SK-N-SH (cell line): ENCODE data around the gene HGS. TPM values are rescaled to one million over a fixed set of nuclear protein-coding genes. Genes with fewer than 3 reads are reported as not detected.

ENCODE experiments used
- CTCF ChIA-PET: fragments of 300-600, 350-600 bp; formaldehyde crosslinking; extraction: SDS; loops from one replicate; lab custom pipeline; 2021; lab: Yijun Ruan, JAX
- POLR2A ChIA-PET: fragments of 350-600 bp; sonication (Branson Sonifier 250); formaldehyde crosslinking; extraction: SDS; loops from one replicate; lab custom pipeline; 2020; ENCODE audit warnings: antibody characterized with exemption, inconsistent platforms; lab: Yijun Ruan, JAX
- DNase-seq: peaks from one replicate; pipeline ENCODE4 v3.0.0; 2012
- H2AFZ ChIP-seq: fragments of 200-600 bp; sonication (generic); 2 replicates; pipeline ENCODE4 v1.8.1; 2016; ENCODE audit warnings: antibody characterized with exemption, mild to moderate bottlenecking, low read depth
- H3F3A ChIP-seq: fragments of 200-600 bp; sonication (generic); replicated peaks from 2 replicates; pipeline ENCODE3; 2016; ENCODE audit warnings: antibody characterized with exemption, mild to moderate bottlenecking; ENCODE audit not compliant: insufficient read depth
- H3K27ac ChIP-seq, 2 experiments: fragments of 200-500 bp in 1 of 2; fragments of 200-600 bp in 1 of 2; sonication (Bioruptor generic) in 1 of 2; sonication (generic), shearing (Covaris generic) in 1 of 2; 2 replicates each; pipeline versions ENCODE4 v1.5.1 to v1.6.1; 2014 to 2016; ENCODE audit warnings: low read depth in 2 of 2, inconsistent platforms in 1 of 2, low read length in 1 of 2, mild to moderate bottlenecking in 1 of 2, mixed read lengths in 1 of 2
- H3K27me3 ChIP-seq: fragments of 200-600 bp; sonication (generic), shearing (Covaris generic); 2 replicates; pipeline ENCODE4 v1.6.1; 2016; ENCODE audit warnings: mixed run types; ENCODE audit not compliant: insufficient read depth
- H3K36me3 ChIP-seq, 2 experiments: fragments of 200-500 bp in 1 of 2; fragments of 200-600 bp in 1 of 2; sonication (Bioruptor generic) in 1 of 2; sonication (generic) in 1 of 2; replicated peaks in 1 of 2; 2 replicates each; pipeline versions ENCODE3 to v1.5.1; 2014 to 2016; ENCODE audit warnings: low read length in 1 of 2, mild to moderate bottlenecking in 1 of 2; ENCODE audit not compliant: insufficient read depth in 2 of 2, control insufficient read depth in 1 of 2
- H3K4me1 ChIP-seq, 2 experiments: fragments of 200-500 bp in 1 of 2; fragments of 200-600 bp in 1 of 2; sonication (Bioruptor generic) in 1 of 2; sonication (generic), shearing (Covaris generic) in 1 of 2; 2 replicates each; pipeline versions ENCODE4 v1.5.1 to v1.6.1; 2014 to 2016; ENCODE audit warnings: low read depth in 1 of 2, low read length in 1 of 2, mixed run types in 1 of 2; ENCODE audit not compliant: insufficient read depth in 2 of 2, control insufficient read depth in 1 of 2
- H3K4me2 ChIP-seq: fragments of 200-600 bp; sonication (generic), shearing (Covaris generic); 2 replicates; pipeline ENCODE4 v1.6.1; 2017; ENCODE audit warnings: mixed run types
- H3K4me3 ChIP-seq, 2 experiments: fragments of 200-500 bp in 1 of 2; fragments of 200-600 bp in 1 of 2; sonication (Bioruptor generic) in 1 of 2; sonication (generic), shearing (Covaris generic) in 1 of 2; 2 replicates each; pipeline versions ENCODE4 v1.5.1 to v1.8.1; 2014 to 2016; ENCODE audit warnings: low read depth in 2 of 2, inconsistent platforms in 1 of 2, low read length in 1 of 2, mild to moderate bottlenecking in 1 of 2, mixed read lengths in 1 of 2, moderate library complexity in 1 of 2
- H3K79me2 ChIP-seq: fragments of 200-600 bp; sonication (generic); 2 replicates; pipeline ENCODE4 v1.8.1; 2017; ENCODE audit warnings: mild to moderate bottlenecking; ENCODE audit not compliant: insufficient read depth
- H3K9ac ChIP-seq: fragments of 200-600 bp; sonication (generic); 2 replicates; pipeline ENCODE4 v1.6.1; 2017; ENCODE audit warnings: mixed run types
- H3K9me2 ChIP-seq: fragments of 200-600 bp; sonication (generic); 2 replicates; pipeline ENCODE4 v1.6.1; 2017; ENCODE audit warnings: mixed run types
- H3K9me3 ChIP-seq: fragments of 200-600 bp; sonication (generic); 2 replicates; pipeline ENCODE4 v1.6.1; 2017; ENCODE audit warnings: mixed run types, mild to moderate bottlenecking, moderate library complexity
- H4K20me1 ChIP-seq: fragments of 200-600 bp; sonication (generic); 2 replicates; pipeline ENCODE4 v1.6.1; 2017; ENCODE audit warnings: mild to moderate bottlenecking, mixed run types; ENCODE audit not compliant: insufficient read depth
- CTCF ChIP-seq: fragments of 200-600 bp; sonication (generic); IDR thresholded peaks from 2 replicates; pipeline ENCODE4 v1.6.1; 2017; ENCODE audit warnings: antibody characterized with exemption, mild to moderate bottlenecking, moderate library complexity
- ELF1 ChIP-seq: IDR thresholded peaks from 2 replicates; pipeline ENCODE4 v1.4.0; 2012
- EP300 ChIP-seq, 2 experiments: IDR thresholded peaks; 2 replicates each; pipeline versions ENCODE4 v1.4.0 to v1.6.1; 2012; ENCODE audit warnings: borderline replicate concordance in 1 of 2, low read depth in 1 of 2, low read length in 1 of 2
- FOXM1 ChIP-seq: IDR thresholded peaks from 2 replicates; pipeline ENCODE4 v1.4.0; 2012; ENCODE audit warnings: low read depth, mild to moderate bottlenecking
- GABPA ChIP-seq: IDR thresholded peaks from 2 replicates; pipeline ENCODE4 v1.4.0; 2012; ENCODE audit warnings: low read depth, mild to moderate bottlenecking
- GATA2 ChIP-seq: sonication (generic); formaldehyde crosslinking; IDR thresholded peaks from 2 replicates; pipeline ENCODE4 v1.5.0; 2020; ENCODE audit warnings: mild to moderate bottlenecking, missing genetic modification reagents
- IRF3 ChIP-seq: fragments of 150-350 bp; IDR thresholded peaks from 2 replicates; pipeline ENCODE4 v1.6.1; 2016; ENCODE audit warnings: mild to moderate bottlenecking, low read depth, low read length
- JUND ChIP-seq: IDR thresholded peaks from 2 replicates; pipeline ENCODE4 v1.4.0; 2012
- MXI1 ChIP-seq: IDR thresholded peaks from 2 replicates; pipeline ENCODE4 v1.6.1; 2012; ENCODE audit warnings: mild to moderate bottlenecking, low read depth, low read length, improper control_type of control experiment
- NFIC ChIP-seq: IDR thresholded peaks from 2 replicates; pipeline ENCODE4 v1.4.0; 2012; ENCODE audit warnings: borderline replicate concordance
- NRF1 ChIP-seq: IDR thresholded peaks from 2 replicates; pipeline ENCODE4 v1.6.1; 2012; ENCODE audit warnings: low read depth, mild to moderate bottlenecking, low read length
- POLR2AphosphoS5 ChIP-seq: IDR thresholded peaks from 2 replicates; pipeline ENCODE4 v1.6.1; 2012; ENCODE audit warnings: low read depth, low read length
- RAD21 ChIP-seq: IDR thresholded peaks from 2 replicates; pipeline ENCODE4 v1.6.1; 2012; ENCODE audit warnings: mild to moderate bottlenecking, low read length
- RCOR1 ChIP-seq: fragments of 150-350 bp; IDR thresholded peaks from 2 replicates; pipeline ENCODE4 v1.6.1; 2017; ENCODE audit warnings: antibody characterized with exemption, low read length
- RFX5 ChIP-seq: IDR thresholded peaks from 2 replicates; pipeline ENCODE4 v1.6.1; 2012; ENCODE audit warnings: mild to moderate bottlenecking, improper control_type of control experiment, low read length
- SIN3A ChIP-seq: IDR thresholded peaks from 2 replicates; pipeline ENCODE4 v1.6.1; 2012; ENCODE audit warnings: low read depth, mild to moderate bottlenecking, low read length, moderate library complexity, borderline replicate concordance
- TCF12 ChIP-seq: IDR thresholded peaks from 2 replicates; pipeline ENCODE4 v1.4.0; 2012
- TEAD4 ChIP-seq: IDR thresholded peaks from 2 replicates; pipeline ENCODE4 v1.4.0; 2012; ENCODE audit warnings: mild to moderate bottlenecking, borderline replicate concordance; ENCODE audit not compliant: insufficient read depth
- USF2 ChIP-seq: fragments of 150-350 bp; IDR thresholded peaks from 2 replicates; pipeline ENCODE4 v1.6.1; 2017; ENCODE audit warnings: antibody characterized with exemption, low read length, low read depth, borderline replicate concordance
- ZBTB33 ChIP-seq: IDR thresholded peaks from 2 replicates; pipeline ENCODE4 v1.4.0; 2012; ENCODE audit warnings: low read depth, borderline replicate concordance
- WGBS: methylation state at CpG from one replicate; pipeline ENCODE4 v1.1.6; 2017; ENCODE audit warnings: low lambda C conversion rate; 5-methylcytosine and 5-hydroxymethylcytosine counted together
- polyA plus RNA-seq, 3 experiments: library from polyadenylated mRNA; depleted of rRNA; stranded (reverse); fragments of >200 nt; gene quantifications; 2 replicates each; pipeline ENCODE4 v1.2.3, GENCODE V29; 2012

Gene HGS
- polyA plus RNA-seq, 1 of the 3 experiments (the other 2 are of a cell fraction): 192 TPM

- no peaks in the 10 kb centered on the region for H3K79me2 ChIP-seq
- H3K27ac ChIP-seq: no peak overlapping the region
- WGBS: 51% methylated on average over 4 of the region's 4 CpGs
- TF ChIP-seq EP300 (IDR thresholded peaks at IDR 0.05; ENCODE audit: borderline replicate concordance in 1 of 2, low read depth in 1 of 2, low read length in 1 of 2): no peak
- no peak for TF ChIP-seq CTCF
- no peak for TF ChIP-seq GABPA
- no peak for TF ChIP-seq NFIC
- TF ChIP-seq TCF12: no peak
- TF ChIP-seq IRF3: no peak
- TF ChIP-seq FOXM1: no peak
- TF ChIP-seq JUND: no peak
- TF ChIP-seq RCOR1: no peak
- TF ChIP-seq RFX5: no peak
- no peak for TF ChIP-seq GATA2
- TF ChIP-seq SIN3A: no peak
- TF ChIP-seq USF2: no peak
- no peak for DNase-seq
- H3K36me3 ChIP-seq: no peaks in the 10 kb centered on the region
- POLR2A ChIA-PET: no interaction called here
- no peak overlapping the region for H3K9ac ChIP-seq
- H3F3A ChIP-seq: peaks cover 3% of the 10 kb centered on the region
- H3K9me3 ChIP-seq: no peaks in the 10 kb centered on the region
- no peak overlapping the region for H2AFZ ChIP-seq
- H3K4me2 ChIP-seq: no peak overlapping the region
- H3K4me3 ChIP-seq: no peak overlapping the region
- no peaks in the 10 kb centered on the region for H4K20me1 ChIP-seq
- H3K4me1 ChIP-seq: peaks cover 0 to 2% of the 10 kb centered on the region in 2 experiments; a peak in 1 of 4 replicates
- H3K27me3 ChIP-seq: no peaks in the 10 kb centered on the region
- no peaks in the 10 kb centered on the region for H3K9me2 ChIP-seq
- CTCF ChIA-PET: interaction anchor here (0.7 to 1.2 kb wide), 2 partner anchors 19 to 52 kb away, joined by 3 to 4 read pairs; no protein-coding TSS in a partner anchor
Observed at GRCh38 chr17:81656835-81657234, 27.0 kb upstream of the HGS start.

- Histone ChIP-seq H3K79me2 (no peaks in the 10 kb centered on the region), H2AFZ (no peak overlapping the region), H3F3A (peaks cover 10% of the 10 kb centered on the region), H3K4me1 (no peaks in the 10 kb centered on the region), H3K4me3 (no peak overlapping the region), H3K9me2 (no peaks in the 10 kb centered on the region), H3K4me2 (no peak overlapping the region), H4K20me1 (no peaks in the 10 kb centered on the region), H3K27ac (no peak overlapping the region), H3K9me3 (no peaks in the 10 kb centered on the region), H3K9ac (no peak overlapping the region), H3K27me3 (no peaks in the 10 kb centered on the region), H3K36me3 (no peaks in the 10 kb centered on the region)
- 77% methylated on average over 5 of the region's 5 CpGs for WGBS
- CTCF ChIA-PET: no interaction called here
- POLR2A ChIA-PET: interaction anchor here (0.6 kb wide), 1 partner anchor 12 kb away, joined by 3 read pairs; no protein-coding TSS in a partner anchor
- DNase-seq: no peak
- TF ChIP-seq MXI1: no peak
- no peak for TF ChIP-seq TEAD4
- no peak for TF ChIP-seq RAD21
- no peak for TF ChIP-seq NRF1
- no peak for TF ChIP-seq POLR2AphosphoS5
- no peak for TF ChIP-seq CTCF
- TF ChIP-seq ELF1: no peak
- no peak for TF ChIP-seq ZBTB33
- TF ChIP-seq SIN3A: no peak
- TF ChIP-seq RFX5: no peak
- no peak for TF ChIP-seq USF2
Observed at GRCh38 chr17:81659038-81659437, 24.8 kb upstream of the HGS start.
